ENCODE data around the gene HLA-DRA.

DNA sequence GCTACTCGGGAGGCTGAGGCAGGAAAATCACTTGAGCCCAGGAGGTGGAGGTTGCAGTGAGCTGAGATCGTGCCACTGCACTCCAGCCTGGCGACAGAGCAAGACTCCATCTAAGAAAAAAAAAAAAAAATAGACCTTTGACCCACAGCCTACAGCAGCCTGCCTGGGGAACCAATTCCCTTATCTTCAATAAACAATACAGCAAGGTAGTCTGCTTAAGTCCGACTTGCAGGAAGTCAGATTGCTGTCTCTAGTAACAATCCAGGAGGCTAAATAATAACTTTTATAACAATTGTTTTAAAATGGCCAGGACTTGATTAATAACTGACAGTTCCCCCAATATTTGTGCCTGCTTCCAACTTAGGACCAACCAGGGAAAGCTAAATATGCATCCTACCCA, 13.3 kb upstream of the HLA-DRA start:
- TF ChIP-seq, protein P1, sequence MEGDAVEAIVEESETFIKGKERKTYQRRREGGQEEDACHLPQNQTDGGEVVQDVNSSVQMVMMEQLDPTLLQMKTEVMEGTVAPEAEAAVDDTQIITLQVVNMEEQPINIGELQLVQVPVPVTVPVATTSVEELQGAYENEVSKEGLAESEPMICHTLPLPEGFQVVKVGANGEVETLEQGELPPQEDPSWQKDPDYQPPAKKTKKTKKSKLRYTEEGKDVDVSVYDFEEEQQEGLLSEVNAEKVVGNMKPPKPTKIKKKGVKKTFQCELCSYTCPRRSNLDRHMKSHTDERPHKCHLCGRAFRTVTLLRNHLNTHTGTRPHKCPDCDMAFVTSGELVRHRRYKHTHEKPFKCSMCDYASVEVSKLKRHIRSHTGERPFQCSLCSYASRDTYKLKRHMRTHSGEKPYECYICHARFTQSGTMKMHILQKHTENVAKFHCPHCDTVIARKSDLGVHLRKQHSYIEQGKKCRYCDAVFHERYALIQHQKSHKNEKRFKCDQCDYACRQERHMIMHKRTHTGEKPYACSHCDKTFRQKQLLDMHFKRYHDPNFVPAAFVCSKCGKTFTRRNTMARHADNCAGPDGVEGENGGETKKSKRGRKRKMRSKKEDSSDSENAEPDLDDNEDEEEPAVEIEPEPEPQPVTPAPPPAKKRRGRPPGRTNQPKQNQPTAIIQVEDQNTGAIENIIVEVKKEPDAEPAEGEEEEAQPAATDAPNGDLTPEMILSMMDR (IDR thresholded peaks at IDR 0.05), result no peak
- TF ChIP-seq POLR2A (IDR thresholded peaks at IDR 0.05), result no peak
